MM.1S (cell line): Measurements from ENCODE around the gene DHRS1.

Experiments used
- EZH2 ChIP-seq: fragments of 300-600 bp; sonication (generic); optimal IDR thresholded peaks from 2 replicates; pipeline ENCODE3; 2017; ENCODE audit warnings: low read depth, mild to moderate bottlenecking, antibody characterized with exemption, low read length, mixed read lengths
- EZH2phosphoT487 ChIP-seq: fragments of 300-600 bp; sonication (generic); IDR thresholded peaks from 2 replicates; pipeline ENCODE4 v1.6.1; 2018; ENCODE audit warnings: antibody characterized with exemption, low read length
- TF ChIP-seq, protein P1 (sequence below): fragments of 300-600 bp; sonication (generic); IDR thresholded peaks from 2 replicates; pipeline ENCODE4 v1.5.1; 2016; ENCODE audit warnings: antibody characterized with exemption, low read length, mixed read lengths

DNA sequence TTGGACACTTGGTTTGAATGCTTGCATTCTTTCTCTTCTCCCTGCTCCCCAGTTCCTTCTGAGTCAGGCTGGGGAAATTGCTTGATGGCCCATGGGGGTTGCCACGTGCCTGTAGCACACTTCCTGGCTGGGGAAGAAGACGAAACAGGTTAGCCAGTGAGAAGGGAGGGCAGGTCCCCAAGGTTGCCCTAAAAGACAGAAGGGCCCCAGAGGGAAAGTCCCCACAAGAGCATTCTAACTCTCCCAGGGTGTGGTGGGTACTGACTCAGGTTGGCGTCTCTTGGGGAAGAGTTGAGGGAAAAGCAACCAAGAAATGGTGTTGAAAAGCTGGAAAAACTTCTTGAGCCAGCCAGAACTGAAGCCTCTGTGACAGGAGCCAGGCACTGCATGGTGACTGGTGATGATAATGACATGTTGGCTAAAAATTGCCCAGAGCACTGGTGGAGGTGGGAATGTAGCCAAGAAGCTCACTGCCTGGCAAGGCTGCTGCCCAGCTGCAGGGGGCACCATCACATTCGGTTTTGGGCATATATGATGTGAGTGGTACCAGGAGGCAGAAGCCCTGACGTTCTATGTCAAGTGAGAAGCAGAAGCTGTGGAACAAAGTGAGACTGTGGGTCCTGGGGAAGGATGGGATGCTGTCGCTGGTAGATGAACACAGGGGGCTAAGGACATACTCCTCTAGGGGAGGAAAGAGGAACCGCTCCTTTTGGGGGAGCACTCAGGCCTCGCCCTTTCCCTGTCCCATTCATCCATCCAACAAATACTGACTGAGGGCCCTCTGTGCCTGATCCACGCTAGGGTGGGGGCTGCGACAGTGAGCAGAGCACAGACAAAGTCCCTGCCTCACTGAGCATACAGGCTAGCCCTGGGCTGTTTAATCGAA is 20.0 kb downstream of the DHRS1 start:
- TF ChIP-seq EZH2 (no peak), EZH2phosphoT487 (no peak)
- TF ChIP-seq, protein P1, sequence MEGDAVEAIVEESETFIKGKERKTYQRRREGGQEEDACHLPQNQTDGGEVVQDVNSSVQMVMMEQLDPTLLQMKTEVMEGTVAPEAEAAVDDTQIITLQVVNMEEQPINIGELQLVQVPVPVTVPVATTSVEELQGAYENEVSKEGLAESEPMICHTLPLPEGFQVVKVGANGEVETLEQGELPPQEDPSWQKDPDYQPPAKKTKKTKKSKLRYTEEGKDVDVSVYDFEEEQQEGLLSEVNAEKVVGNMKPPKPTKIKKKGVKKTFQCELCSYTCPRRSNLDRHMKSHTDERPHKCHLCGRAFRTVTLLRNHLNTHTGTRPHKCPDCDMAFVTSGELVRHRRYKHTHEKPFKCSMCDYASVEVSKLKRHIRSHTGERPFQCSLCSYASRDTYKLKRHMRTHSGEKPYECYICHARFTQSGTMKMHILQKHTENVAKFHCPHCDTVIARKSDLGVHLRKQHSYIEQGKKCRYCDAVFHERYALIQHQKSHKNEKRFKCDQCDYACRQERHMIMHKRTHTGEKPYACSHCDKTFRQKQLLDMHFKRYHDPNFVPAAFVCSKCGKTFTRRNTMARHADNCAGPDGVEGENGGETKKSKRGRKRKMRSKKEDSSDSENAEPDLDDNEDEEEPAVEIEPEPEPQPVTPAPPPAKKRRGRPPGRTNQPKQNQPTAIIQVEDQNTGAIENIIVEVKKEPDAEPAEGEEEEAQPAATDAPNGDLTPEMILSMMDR, result no peak; the same call in 1 of the 2 replicates
